ENCODE results near the gene COL6A5. TPM values are rescaled to one million over a fixed set of nuclear protein-coding genes. Genes with fewer than 3 reads are reported as not detected.
"Not testable (repeated sequence)": the region's sequence is repeated elsewhere in the genome, so short reads cannot be mapped to it uniquely, and the experiment has no call there.

Gene COL6A5
- total RNA-seq, 1 experiment from 2014 or later: not detected

DNA sequence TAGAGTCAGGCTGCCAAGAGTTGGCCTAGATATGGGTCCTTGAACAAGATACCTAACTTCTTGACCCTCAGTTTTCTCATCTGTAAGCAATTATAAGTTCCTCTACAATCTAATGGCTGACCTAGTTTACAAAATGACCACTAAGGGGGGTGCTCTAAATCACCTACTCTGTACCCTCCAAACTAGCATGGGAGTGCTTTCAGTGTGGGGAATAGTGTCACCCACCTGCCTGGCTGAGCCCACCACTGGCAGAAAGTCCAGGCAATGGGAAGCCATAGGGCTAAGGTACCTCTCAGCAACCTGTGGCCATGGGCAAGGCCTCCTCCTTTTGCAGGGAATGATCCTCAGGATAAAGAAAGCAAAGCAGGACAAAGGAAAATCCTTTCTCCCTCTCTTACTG is 58.9 kb downstream of the COL6A5 start:
- no peak overlapping the region for H3K4me3 Mint-ChIP-seq (ENCODE audit: unreplicated experiment)

DNA sequence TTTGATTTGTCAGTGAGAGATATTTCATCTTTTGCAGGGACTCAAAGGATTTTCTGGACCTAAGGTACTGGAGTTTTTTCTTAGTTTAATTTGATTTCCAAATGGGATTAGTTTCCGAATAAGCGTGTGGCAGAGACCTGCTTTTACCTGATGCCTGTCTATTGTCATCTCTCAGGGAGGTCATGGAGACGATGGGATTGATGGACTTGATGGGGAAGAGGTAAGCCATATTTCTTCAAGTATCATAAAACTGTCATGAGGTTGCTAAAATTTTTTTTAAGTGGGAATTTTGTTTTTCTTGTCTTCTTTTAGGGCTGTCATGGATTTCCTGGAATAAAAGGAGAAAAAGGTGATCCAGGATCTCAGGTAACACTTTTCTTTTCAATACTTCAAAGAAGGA is 60.5 kb downstream of the COL6A5 start:
- no peak overlapping the region for H3K27ac Mint-ChIP-seq (ENCODE audit: unreplicated experiment)
- peaks cover 5% of the 10 kb centered on the region for H3K36me3 Mint-ChIP-seq (ENCODE audit: insufficient read depth, unreplicated experiment)
- H3K36me3 ChIP-seq (ENCODE audit: control insufficient read depth, insufficient read depth, low read length): no peaks in the 10 kb centered on the region
- H3K9me3 ChIP-seq: peaks cover 6% of the 10 kb centered on the region
- TF ChIP-seq, protein P1, sequence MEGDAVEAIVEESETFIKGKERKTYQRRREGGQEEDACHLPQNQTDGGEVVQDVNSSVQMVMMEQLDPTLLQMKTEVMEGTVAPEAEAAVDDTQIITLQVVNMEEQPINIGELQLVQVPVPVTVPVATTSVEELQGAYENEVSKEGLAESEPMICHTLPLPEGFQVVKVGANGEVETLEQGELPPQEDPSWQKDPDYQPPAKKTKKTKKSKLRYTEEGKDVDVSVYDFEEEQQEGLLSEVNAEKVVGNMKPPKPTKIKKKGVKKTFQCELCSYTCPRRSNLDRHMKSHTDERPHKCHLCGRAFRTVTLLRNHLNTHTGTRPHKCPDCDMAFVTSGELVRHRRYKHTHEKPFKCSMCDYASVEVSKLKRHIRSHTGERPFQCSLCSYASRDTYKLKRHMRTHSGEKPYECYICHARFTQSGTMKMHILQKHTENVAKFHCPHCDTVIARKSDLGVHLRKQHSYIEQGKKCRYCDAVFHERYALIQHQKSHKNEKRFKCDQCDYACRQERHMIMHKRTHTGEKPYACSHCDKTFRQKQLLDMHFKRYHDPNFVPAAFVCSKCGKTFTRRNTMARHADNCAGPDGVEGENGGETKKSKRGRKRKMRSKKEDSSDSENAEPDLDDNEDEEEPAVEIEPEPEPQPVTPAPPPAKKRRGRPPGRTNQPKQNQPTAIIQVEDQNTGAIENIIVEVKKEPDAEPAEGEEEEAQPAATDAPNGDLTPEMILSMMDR (IDR thresholded peaks at IDR 0.05; ENCODE audit: insufficient read depth in 1 of 2, low read depth in 1 of 2, low read length in 1 of 2, severe bottlenecking in 1 of 2, unreplicated experiment in 1 of 2): no peak
- no peak overlapping the region for H3K4me3 Mint-ChIP-seq (ENCODE audit: unreplicated experiment)
- H3K4me1 Mint-ChIP-seq (ENCODE audit: low read depth, unreplicated experiment): no peaks in the 10 kb centered on the region
- no peak for DNase-seq
- intact Hi-C loops (cut with micrococcal nuclease; ENCODE audit: unreplicated experiment): loop anchor here (1.0 kb wide), 1 partner anchor 13 kb away; no protein-coding TSS in a partner anchor
- no peaks in the 10 kb centered on the region for H3K27me3 Mint-ChIP-seq (ENCODE audit: insufficient read depth, unreplicated experiment)
- H3K9me3 Mint-ChIP-seq (ENCODE audit: unreplicated experiment): peaks cover 22% of the 10 kb centered on the region
- no peaks in the 10 kb centered on the region for H3K27me3 ChIP-seq (replicated peaks; ENCODE audit: control insufficient read depth, insufficient read depth, low read length)
- ChIA-PET CTCF (no interaction called here), POLR2A (no interaction called here)
- BruUV-seq (replicated peaks): no TSS peak
- no peaks in the 10 kb centered on the region for H3K4me1 ChIP-seq
- no peak overlapping the region for H3K4me3 ChIP-seq (ENCODE audit: low read depth, low read length)

More for the DNA sequence above, 58.9 kb downstream of the COL6A5 start:
- H3K9me3 Mint-ChIP-seq (ENCODE audit: unreplicated experiment): peaks cover 14% of the 10 kb centered on the region
- ChIA-PET POLR2A (no interaction called here), CTCF (no interaction called here)
- BruUV-seq (replicated peaks): no TSS peak
- no peaks in the 10 kb centered on the region for H3K27me3 ChIP-seq (replicated peaks; ENCODE audit: control insufficient read depth, insufficient read depth, low read length)
- no peaks in the 10 kb centered on the region for H3K27me3 Mint-ChIP-seq (ENCODE audit: insufficient read depth, unreplicated experiment)
- H3K27ac Mint-ChIP-seq (ENCODE audit: unreplicated experiment): no peak overlapping the region
- no peaks in the 10 kb centered on the region for H3K4me1 ChIP-seq
- no peaks in the 10 kb centered on the region for H3K36me3 ChIP-seq (ENCODE audit: control insufficient read depth, insufficient read depth, low read length)
- H3K36me3 Mint-ChIP-seq (ENCODE audit: insufficient read depth, unreplicated experiment): peaks cover 5% of the 10 kb centered on the region
- TF ChIP-seq, protein P1 (IDR thresholded peaks at IDR 0.05; ENCODE audit: insufficient read depth in 1 of 2, low read depth in 1 of 2, low read length in 1 of 2, severe bottlenecking in 1 of 2, unreplicated experiment in 1 of 2): no peak
- H3K4me3 ChIP-seq (ENCODE audit: low read depth, low read length): no peak overlapping the region
- H3K9me3 ChIP-seq: peaks cover 6% of the 10 kb centered on the region
- intact Hi-C loops (cut with micrococcal nuclease; ENCODE audit: unreplicated experiment): no loop called here
- DNase-seq: no peak
- no peaks in the 10 kb centered on the region for H3K4me1 Mint-ChIP-seq (ENCODE audit: low read depth, unreplicated experiment)

DNA sequence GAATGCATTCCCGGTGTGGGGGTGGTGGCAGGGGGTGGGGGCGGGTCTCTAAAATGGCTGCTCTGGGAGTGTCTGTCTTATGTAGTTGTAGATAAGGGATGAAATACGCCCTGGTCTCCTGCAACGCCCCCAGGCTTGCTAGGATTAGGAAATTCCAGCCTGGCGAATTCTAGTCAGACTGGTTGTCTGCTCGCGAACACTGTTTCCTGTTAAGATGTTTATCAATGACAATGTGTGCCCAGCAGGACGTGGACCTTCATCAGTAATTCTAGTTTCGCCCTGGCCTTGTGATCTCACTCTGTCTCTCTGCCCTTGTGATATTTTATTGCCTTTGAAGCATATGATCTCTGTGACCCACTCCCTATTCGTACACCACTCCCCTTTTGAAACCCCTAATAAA is 62.8 kb downstream of the COL6A5 start:
- H3K27me3 Mint-ChIP-seq (ENCODE audit: insufficient read depth, unreplicated experiment); H3K27ac Mint-ChIP-seq (ENCODE audit: unreplicated experiment); H3K36me3 ChIP-seq (ENCODE audit: control insufficient read depth, insufficient read depth, low read length); H3K4me3 Mint-ChIP-seq (ENCODE audit: unreplicated experiment); H3K36me3 Mint-ChIP-seq (ENCODE audit: insufficient read depth, unreplicated experiment); BruUV-seq (replicated peaks); CTCF ChIA-PET; H3K4me3 ChIP-seq (ENCODE audit: low read depth, low read length); H3K9me3 ChIP-seq; H3K27me3 ChIP-seq (replicated peaks; ENCODE audit: control insufficient read depth, insufficient read depth, low read length); H3K4me1 ChIP-seq; POLR2A ChIA-PET; H3K4me1 Mint-ChIP-seq (ENCODE audit: low read depth, unreplicated experiment); intact Hi-C loops (cut with micrococcal nuclease; ENCODE audit: unreplicated experiment): not testable (repeated sequence)
- DNase-seq: peak; percentile 5 to 31
- H3K9me3 Mint-ChIP-seq (ENCODE audit: unreplicated experiment): peaks cover 22% of the 10 kb centered on the region

DNA sequence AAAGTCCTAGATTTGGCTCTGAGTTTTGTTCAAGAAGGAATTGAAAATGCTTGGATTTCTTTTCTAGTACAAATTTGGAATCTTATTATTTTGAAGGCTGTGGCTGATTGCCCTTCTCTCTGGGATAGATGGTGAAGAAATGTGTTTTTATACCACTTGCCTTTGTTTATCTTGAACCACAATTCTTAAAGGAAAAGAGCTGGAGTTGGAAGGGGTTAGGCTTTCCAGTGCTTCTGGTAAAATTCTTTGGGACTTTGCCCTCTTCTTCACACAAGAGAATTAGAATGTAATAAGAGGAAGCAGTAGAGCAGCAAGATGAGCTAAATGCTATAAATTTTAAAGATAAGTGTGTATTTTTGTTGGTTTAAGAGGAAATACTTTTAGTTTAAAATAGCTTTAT is 65.8 kb downstream of the COL6A5 start:
- no peaks in the 10 kb centered on the region for H3K4me1 ChIP-seq
- peaks cover 6% of the 10 kb centered on the region for H3K9me3 ChIP-seq
- no peak overlapping the region for H3K4me3 Mint-ChIP-seq (ENCODE audit: unreplicated experiment)
- no peaks in the 10 kb centered on the region for H3K27me3 Mint-ChIP-seq (ENCODE audit: insufficient read depth, unreplicated experiment)
- no peaks in the 10 kb centered on the region for H3K27me3 ChIP-seq (replicated peaks; ENCODE audit: control insufficient read depth, insufficient read depth, low read length)
- no peak overlapping the region for H3K27ac Mint-ChIP-seq (ENCODE audit: unreplicated experiment)
- BruUV-seq (replicated peaks): no TSS peak
- no peak for DNase-seq
- H3K36me3 Mint-ChIP-seq (ENCODE audit: insufficient read depth, unreplicated experiment): peaks cover 5% of the 10 kb centered on the region
- peaks cover 22% of the 10 kb centered on the region for H3K9me3 Mint-ChIP-seq (ENCODE audit: unreplicated experiment)
- no peak overlapping the region for H3K4me3 ChIP-seq (ENCODE audit: low read depth, low read length)
- ChIA-PET POLR2A (no interaction called here), CTCF (no interaction called here)
- intact Hi-C loops (cut with micrococcal nuclease; ENCODE audit: unreplicated experiment): no loop called here
- TF ChIP-seq, protein P1 (IDR thresholded peaks at IDR 0.05; ENCODE audit: insufficient read depth in 1 of 2, low read depth in 1 of 2, low read length in 1 of 2, severe bottlenecking in 1 of 2, unreplicated experiment in 1 of 2): no peak
- no peaks in the 10 kb centered on the region for H3K36me3 ChIP-seq (ENCODE audit: control insufficient read depth, insufficient read depth, low read length)
- no peaks in the 10 kb centered on the region for H3K4me1 Mint-ChIP-seq (ENCODE audit: low read depth, unreplicated experiment)

Data from Caco-2 (cell line).